Heart right ventricle (tissue), 16 donors: ENCODE measurements around the gene TMEM225B. TPM values are rescaled to one million over a fixed set of nuclear protein-coding genes. Genes with fewer than 3 reads are reported as not detected.

Experiments used
- ATAC-seq, 8 donors: fragments of 200-7000 bp; cut with Tn5 transposase; one replicate each; pipeline ENCODE4 v1.9.1; 2020; ENCODE audit warnings: mild to moderate bottlenecking in 8 of 8, moderate library complexity in 8 of 8, moderate number of reproducible peaks in 1 of 8
- DNase-seq, 2 donors: peaks; one replicate each; pipeline ENCODE4 v3.0.0-alpha.2; 2020
- H3K27ac ChIP-seq, 10 donors: fragments of 200-600 bp; sonication (generic) in 2 of 10; one replicate each; pipeline versions ENCODE4 v1.5.0 to v1.8.0; 2020 to 2022; ENCODE audit warnings: mild to moderate bottlenecking in 3 of 10
- H3K27me3 ChIP-seq, 7 donors: fragments of 200-600 bp; one replicate each; pipeline ENCODE4 v1.8.0; 2021 to 2022; ENCODE audit warnings: mild to moderate bottlenecking in 2 of 7
- H3K36me3 ChIP-seq, 9 donors: fragments of 200-600 bp; sonication (generic) in 1 of 9; one replicate each; pipeline versions ENCODE4 v1.5.0 to v1.8.0; 2020 to 2022; ENCODE audit warnings: mild to moderate bottlenecking in 2 of 9
- H3K4me1 ChIP-seq, 9 donors: fragments of 200-600 bp; sonication (generic) in 1 of 9; one replicate each; pipeline versions ENCODE4 v1.5.0 to v1.8.0; 2020 to 2022; ENCODE audit warnings: mild to moderate bottlenecking in 4 of 9
- H3K4me3 ChIP-seq, 10 donors: fragments of 200-600 bp; sonication (generic) in 2 of 10; one replicate each; pipeline versions ENCODE4 v1.5.0 to v1.8.0; 2020 to 2022; ENCODE audit warnings: mild to moderate bottlenecking in 7 of 10, moderate library complexity in 2 of 10
- H3K9me3 ChIP-seq, 11 donors: fragments of 200-600 bp in 10 of 11; sonication (generic) in 2 of 11; one replicate each; pipeline versions ENCODE4 v1.5.0 to v1.8.0; 2013 to 2022; ENCODE audit warnings: mild to moderate bottlenecking in 2 of 11, control low read depth in 1 of 11, moderate library complexity in 1 of 11
- WGBS, 2 donors: extraction: QIAGEN DNeasy Blood & Tissue Kit; methylation state at CpG; one replicate each; pipeline ENCODE4 v1.1.7; 2013; ENCODE audit warnings: inconsistent platforms in 1 of 2; 5-methylcytosine and 5-hydroxymethylcytosine counted together
- intact Hi-C, 10 donors: fragments of 100-400 bp; cut with DNase I; formaldehyde crosslinking; loops; one replicate each; pipeline versions ENCODE4 v1.11.1 to v1.14.2; 2022
- polyA plus RNA-seq, 2 donors: library from polyadenylated mRNA; stranded (reverse); fragments of 200-250 nt; gene quantifications; one replicate each; pipeline ENCODE4 v1.2.3, GENCODE V29; 2013
- total RNA-seq, 10 donors: library from RNA; stranded (reverse); fragmentation: NEBNext Ultra II Directional in 3 of 10; extraction: Animal tissue kit (Norgen Biotek cat#: 25700) in 3 of 10; gene quantifications; one replicate each; pipeline versions ENCODE4 v1.2.1 to v1.2.4, GENCODE V29; 2021 to 2023
- TF ChIP-seq, protein P1 (sequence below), 9 donors: fragments of 200-600 bp; sonication (generic) in 2 of 9; IDR thresholded peaks; one replicate each; pipeline versions ENCODE4 v1.5.0 to v1.8.0; 2021 to 2022; ENCODE audit warnings: antibody characterized with exemption in 9 of 9, mild to moderate bottlenecking in 5 of 9, moderate library complexity in 1 of 9
- donor health status: Arrhythmogenic right ventricular cardiomyopathy.
- donor health status: ischemic (EF 13 %, LVEDD 7.1; RV severe dilation, severe dysfunction).
- donor health status: healthy with polysubstance abuse.
- donor health status: DM: no; HTN: yes; CAD: no.
- donor health status: DM: no; HTN: no; CAD: no.
- donor health status: ischemic (EF 25% LVEDD 6.9; RV normal size, moderate dysfunction).
- donor health status: ischemic (EF 25% LVEDD 5.7; RV mildly dilated, moderate dysfunction).
- donor health status: healthy.
- donor health status: DM: yes; HTN: yes; CAD: no.
- donor health status: Ischemic cardiomyopathy.
- donor health status: ischemic (EF 35%, LVEDD 5.7; RV mildly dilated, moderate dysfunction).
- donor health status: nonischemic (EF 11% LVEDD 7.7; RV severe dilation, severe dysfunction).
- donor health status: DM: yes; HTN: yes; CAD: no.
- donor health status: PGD.
- donor health status: ischemic (EF 29% LVEDD 5.4; RV normal size, mild dysfunction).
- donor health status: nonischemic (EF 23%, LVEDD 6.1; RV moderate dilation, normal function).

The TMEM225B gene
- total and polyA plus RNA-seq, 12 donors = 0.10 to 0.37 (median 0.23) TPM; not detected in 7

DNA sequence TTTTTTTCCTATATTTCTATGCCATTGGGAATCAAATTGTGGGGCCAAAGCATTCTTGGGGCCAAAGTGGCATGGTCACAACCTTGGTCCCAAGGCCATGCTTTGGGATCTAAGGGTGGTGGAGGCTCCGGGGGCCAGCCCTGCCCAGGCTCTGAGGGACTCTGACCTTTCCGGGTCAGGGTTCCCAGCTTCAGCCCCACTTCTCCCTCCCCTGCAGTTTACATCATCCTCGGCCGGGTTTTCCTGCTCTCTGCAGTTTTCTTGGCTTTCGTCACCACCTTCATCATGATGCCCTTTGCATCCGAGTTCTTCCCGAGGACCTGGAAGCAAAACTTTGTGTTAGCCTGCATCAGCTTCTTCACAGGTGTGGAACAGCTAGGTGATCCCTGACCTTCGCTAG is 8.5 kb downstream of the TMEM225B start:
- Histone ChIP-seq H3K4me1 (no peaks in the 10 kb centered on the region), H3K36me3 (no peaks in the 10 kb centered on the region), H3K27me3 (no peaks in the 10 kb centered on the region), H3K9me3 (no peaks in the 10 kb centered on the region), H3K4me3 (no peak overlapping the region), H3K27ac (no peak overlapping the region)
- DNase-seq (no peak), ATAC-seq (no peak)
- intact Hi-C loops = no loop called here
- TF ChIP-seq, protein P1, sequence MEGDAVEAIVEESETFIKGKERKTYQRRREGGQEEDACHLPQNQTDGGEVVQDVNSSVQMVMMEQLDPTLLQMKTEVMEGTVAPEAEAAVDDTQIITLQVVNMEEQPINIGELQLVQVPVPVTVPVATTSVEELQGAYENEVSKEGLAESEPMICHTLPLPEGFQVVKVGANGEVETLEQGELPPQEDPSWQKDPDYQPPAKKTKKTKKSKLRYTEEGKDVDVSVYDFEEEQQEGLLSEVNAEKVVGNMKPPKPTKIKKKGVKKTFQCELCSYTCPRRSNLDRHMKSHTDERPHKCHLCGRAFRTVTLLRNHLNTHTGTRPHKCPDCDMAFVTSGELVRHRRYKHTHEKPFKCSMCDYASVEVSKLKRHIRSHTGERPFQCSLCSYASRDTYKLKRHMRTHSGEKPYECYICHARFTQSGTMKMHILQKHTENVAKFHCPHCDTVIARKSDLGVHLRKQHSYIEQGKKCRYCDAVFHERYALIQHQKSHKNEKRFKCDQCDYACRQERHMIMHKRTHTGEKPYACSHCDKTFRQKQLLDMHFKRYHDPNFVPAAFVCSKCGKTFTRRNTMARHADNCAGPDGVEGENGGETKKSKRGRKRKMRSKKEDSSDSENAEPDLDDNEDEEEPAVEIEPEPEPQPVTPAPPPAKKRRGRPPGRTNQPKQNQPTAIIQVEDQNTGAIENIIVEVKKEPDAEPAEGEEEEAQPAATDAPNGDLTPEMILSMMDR (IDR thresholded peaks at IDR 0.05) = no peak
- 67 to 69% methylated on average over 8 of the region's 8 CpGs for WGBS, 2 donors

DNA sequence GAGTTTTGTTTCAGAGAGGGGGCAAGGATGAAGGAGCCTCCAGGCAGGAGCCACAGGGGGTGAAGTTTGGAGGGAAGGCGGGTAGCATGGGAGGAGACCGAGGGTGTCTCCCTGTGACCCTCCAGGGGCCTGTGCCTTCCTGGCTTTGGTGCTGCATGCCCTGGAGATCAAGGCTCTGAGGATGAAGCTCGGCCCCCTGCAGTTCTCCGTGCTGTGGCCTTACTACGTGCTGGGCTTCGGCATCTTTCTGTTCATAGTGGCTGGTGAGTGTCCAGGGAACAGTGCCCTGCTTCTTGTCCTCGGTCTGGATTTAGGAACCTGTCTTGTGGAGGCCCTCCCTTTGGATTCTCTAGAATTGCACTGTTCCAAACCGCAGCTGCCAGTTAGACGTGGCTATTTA is 9.5 kb downstream of the TMEM225B start:
- Histone ChIP-seq H3K4me3 (no peak overlapping the region), H3K27ac (no peak overlapping the region), H3K27me3 (no peaks in the 10 kb centered on the region), H3K36me3 (no peaks in the 10 kb centered on the region), H3K4me1 (no peaks in the 10 kb centered on the region), H3K9me3 (no peaks in the 10 kb centered on the region)
- TF ChIP-seq, protein P1 (IDR thresholded peaks at IDR 0.05) = no peak
- DNase-seq = no peak
- no peak for ATAC-seq
- intact Hi-C loops = no loop called here
- WGBS, 2 donors = 69 to 73% methylated on average over 9 of the region's 9 CpGs

DNA sequence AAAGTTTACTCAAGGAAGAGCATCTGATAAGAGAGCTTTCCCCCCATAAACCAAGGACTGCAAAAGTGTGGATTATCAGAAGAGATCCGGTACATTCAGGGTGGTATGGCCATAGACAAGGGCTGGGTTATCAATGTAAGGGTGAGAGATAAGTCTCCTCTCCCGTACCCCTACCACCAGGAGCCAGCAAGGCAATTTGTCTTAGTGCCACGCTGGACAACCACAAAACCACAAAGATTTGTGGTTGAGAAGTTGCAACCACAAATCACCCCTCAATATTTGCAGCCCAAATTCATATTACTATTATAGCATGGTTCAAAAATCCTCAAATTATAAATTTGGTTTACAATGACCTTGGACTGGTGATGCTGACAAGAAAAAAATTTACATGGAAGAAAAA is 16.4 kb downstream of the TMEM225B start:
- DNase-seq (no peak), ATAC-seq (no peak)
- intact Hi-C loops = no loop called here
- peaks cover 5 to 20% (median 13%) of the 10 kb centered on the region in 9 donors for H3K4me1 ChIP-seq
- H3K27me3 ChIP-seq = no peaks in the 10 kb centered on the region
- WGBS, 2 donors = 62 to 64% methylated on average over 3 of the region's 3 CpGs
- H3K27ac ChIP-seq = no peak overlapping the region
- no peak overlapping the region for H3K4me3 ChIP-seq
- TF ChIP-seq, protein P1 (IDR thresholded peaks at IDR 0.05) = no peak
- H3K9me3 ChIP-seq = no peaks in the 10 kb centered on the region
- H3K36me3 ChIP-seq = peaks cover 0 to 13% (median 7%) of the 10 kb centered on the region in 9 donors

DNA sequence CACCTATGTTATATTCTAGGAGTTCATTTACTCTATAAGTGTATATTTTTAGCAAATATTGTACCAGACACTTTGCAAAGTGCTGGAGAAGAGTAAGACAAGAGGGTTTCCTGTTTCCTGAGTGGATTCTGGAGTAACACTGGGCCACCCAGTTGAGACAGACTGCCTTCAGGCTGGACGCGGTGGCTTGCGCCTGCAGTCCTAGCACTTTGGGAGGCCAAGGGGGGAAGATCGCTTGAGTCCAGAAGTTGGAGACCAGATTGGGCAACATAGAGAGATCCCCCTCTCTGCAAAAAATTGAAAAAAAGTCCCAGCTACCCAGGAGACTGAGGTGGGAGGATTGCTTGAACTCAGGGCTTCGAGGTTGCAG is 17.9 kb downstream of the TMEM225B start:
- H3K36me3 ChIP-seq = peaks cover 0 to 28% (median 22%) of the 10 kb centered on the region in 9 donors
- intact Hi-C loops = loop anchor here in 3 of 10 donors (5.0 kb wide), 4 partner anchors 59 to 144 kb away; partner anchors contain the start of genes FAM200A (in 1 of the 3), ZNF655 (in 1 of the 3) and ZNF789 (in 1 of the 3)
- ATAC-seq (peak in 1 of 8 donors; percentile 8), DNase-seq (no peak)
- H3K27ac ChIP-seq = peak overlapping the region in 7 of 10 donors; percentile 77 to 92 (median 85)
- H3K27me3 ChIP-seq = no peaks in the 10 kb centered on the region
- peaks cover 5 to 20% (median 13%) of the 10 kb centered on the region in 9 donors for H3K4me1 ChIP-seq
- TF ChIP-seq, protein P1 (IDR thresholded peaks at IDR 0.05) = no peak
- no peaks in the 10 kb centered on the region for H3K9me3 ChIP-seq
- peak overlapping the region; percentile 58 to 99 (median 86) for H3K4me3 ChIP-seq
- 84 to 85% methylated on average over 5 of the region's 5 CpGs for WGBS, 2 donors
